H1 (cell line): ENCODE data around the gene EIF4EBP3. TPM values are rescaled to one million over a fixed set of nuclear protein-coding genes. Genes with fewer than 3 reads are reported as not detected.
A peak's percentile ranks its signal among the peaks of the same experiment; 100 is the strongest.

Source experiments
- CTCF ChIA-PET: fragments of 300-600 bp; sonication (Branson Sonifier 250); formaldehyde crosslinking; loops from one replicate; lab custom pipeline; 2021; ENCODE audit not compliant: partially characterized antibody; lab: Charles Lee
- POLR2A ChIA-PET: fragments of 300-600 bp; sonication (Branson Sonifier 250); formaldehyde crosslinking; loops from one replicate; lab custom pipeline; 2021; ENCODE audit warnings: inconsistent platforms; ENCODE audit not compliant: partially characterized antibody; lab: Charles Lee
- DNase-seq, 2 experiments: peaks; one replicate each; pipeline versions ENCODE4 v3.0.0 to v3.0.0-alpha.2; 2010 to 2022; ENCODE audit warnings: low spot score in 2 of 2, low read depth in 1 of 2, mixed read lengths in 1 of 2
- FAIRE-seq: peaks from 2 replicates; lab custom pipeline; 2011; peaks lifted over from hg19 to GRCh38; lab: Jason Lieb, UNC
- H2AFZ ChIP-seq: 2 replicates; pipeline ENCODE4 v1.8.1; 2012; ENCODE audit warnings: low read length, inconsistent platforms
- H2AK5ac ChIP-seq: 2 replicates; pipeline ENCODE4 v1.6.1; 2013; ENCODE audit warnings: low read depth, low read length
- H2BK120ac ChIP-seq: replicated peaks from 2 replicates; pipeline ENCODE3; 2013; ENCODE audit warnings: low read depth, low read length, inconsistent platforms
- H2BK12ac ChIP-seq: 2 replicates; pipeline ENCODE4 v1.6.1; 2013; ENCODE audit warnings: low read depth, low read length
- H2BK15ac ChIP-seq: 2 replicates; pipeline ENCODE4 v1.6.1; 2013; ENCODE audit warnings: low read length
- H2BK20ac ChIP-seq: 2 replicates; pipeline ENCODE4 v1.6.1; 2013; ENCODE audit warnings: low read length
- H2BK5ac ChIP-seq: 2 replicates; pipeline ENCODE4 v1.6.1; 2013; ENCODE audit warnings: low read depth, low read length
- H3K14ac ChIP-seq: 2 replicates; pipeline ENCODE4 v1.6.1; 2013; ENCODE audit warnings: inconsistent platforms; ENCODE audit not compliant: insufficient read length
- H3K18ac ChIP-seq: 2 replicates; pipeline ENCODE4 v1.6.1; 2013; ENCODE audit warnings: low read length; ENCODE audit errors: extremely low read depth
- H3K23ac ChIP-seq: 2 replicates; pipeline ENCODE4 v1.6.1; 2013; ENCODE audit warnings: inconsistent platforms; ENCODE audit not compliant: insufficient read length
- H3K23me2 ChIP-seq: 2 replicates; pipeline ENCODE4 v1.6.1; 2013; ENCODE audit warnings: low read depth, low read length
- H3K27ac ChIP-seq: 2 replicates; pipeline ENCODE4 v1.6.1; 2011; ENCODE audit warnings: low read depth, low read length, inconsistent platforms
- H3K27me3 ChIP-seq, 4 experiments: replicated peaks in 1 of 4; 1 replicate in 1 of 4; 2 replicates in 3 of 4; pipeline versions ENCODE4 v1.6.1 to v1.8.1; 2011 to 2013; ENCODE audit warnings: low read length in 3 of 4, mild to moderate bottlenecking in 3 of 4, inconsistent platforms in 2 of 4, mixed read lengths in 2 of 4, moderate library complexity in 1 of 4; ENCODE audit not compliant: control insufficient read depth in 3 of 4, insufficient read depth in 3 of 4; ENCODE audit errors: extremely low read depth in 1 of 4
- H3K36me3 ChIP-seq, 4 experiments: 2 replicates each; pipeline versions ENCODE4 v1.6.1 to v1.8.1; 2011 to 2013; ENCODE audit warnings: mild to moderate bottlenecking in 4 of 4, low read length in 3 of 4, moderate library complexity in 2 of 4, control low read depth in 1 of 4, inconsistent platforms in 1 of 4; ENCODE audit not compliant: insufficient read depth in 4 of 4, control insufficient read depth in 2 of 4
- H3K4ac ChIP-seq: replicated peaks from 2 replicates; pipeline ENCODE3; 2013; ENCODE audit warnings: low read length, low read depth, mixed read lengths, inconsistent platforms; ENCODE audit not compliant: insufficient read length
- H3K4me1 ChIP-seq, 4 experiments: replicated peaks in 1 of 4; 1 replicate in 1 of 4; 2 replicates in 3 of 4; pipeline versions ENCODE4 v1.6.1 to v1.8.1; 2011 to 2013; ENCODE audit warnings: low read length in 3 of 4, inconsistent platforms in 2 of 4, mixed read lengths in 1 of 4; ENCODE audit not compliant: insufficient read depth in 4 of 4, control insufficient read depth in 3 of 4
- H3K4me2 ChIP-seq, 2 experiments: 2 replicates each; pipeline versions ENCODE4 v1.6.1 to v1.8.1; 2011 to 2013; ENCODE audit warnings: low read depth in 2 of 2, low read length in 2 of 2, control low read depth in 1 of 2, inconsistent platforms in 1 of 2, mild to moderate bottlenecking in 1 of 2; ENCODE audit not compliant: insufficient read depth in 1 of 2
- H3K4me3 ChIP-seq, 4 experiments: fragments of 200-600, 300-600 bp in 1 of 4; sonication (generic), shearing (Covaris generic), sonication (Bioruptor Twin) in 1 of 4; 2 replicates each; pipeline versions ENCODE4 v1.5.1 to v1.8.1; 2011 to 2016; ENCODE audit warnings: low read length in 4 of 4, low read depth in 3 of 4, control low read depth in 2 of 4, inconsistent platforms in 2 of 4, mild to moderate bottlenecking in 2 of 4, mixed read lengths in 1 of 4, moderate library complexity in 1 of 4; ENCODE audit not compliant: insufficient read depth in 2 of 4; ENCODE audit errors: extremely low read depth in 1 of 4
- H3K56ac ChIP-seq: replicated peaks from 2 replicates; pipeline ENCODE3; 2013; ENCODE audit warnings: low read depth, mild to moderate bottlenecking, mixed read lengths, low read length, inconsistent platforms; ENCODE audit not compliant: insufficient read length
- H3K79me1 ChIP-seq: 2 replicates; pipeline ENCODE4 v1.6.1; 2013; ENCODE audit warnings: low read depth, low read length, control low read depth
- H3K79me2 ChIP-seq, 2 experiments: 2 replicates each; pipeline versions ENCODE4 v1.6.1 to v1.8.1; 2012 to 2013; ENCODE audit warnings: low read length in 2 of 2, mild to moderate bottlenecking in 2 of 2, inconsistent platforms in 1 of 2; ENCODE audit not compliant: insufficient read depth in 2 of 2, control insufficient read depth in 1 of 2
- H3K9ac ChIP-seq, 4 experiments: replicated peaks in 1 of 4; 1 replicate in 1 of 4; 2 replicates in 3 of 4; pipeline versions ENCODE4 v1.6.1 to v1.8.1; 2011 to 2013; ENCODE audit warnings: low read depth in 3 of 4, low read length in 3 of 4, control low read depth in 2 of 4, mild to moderate bottlenecking in 2 of 4, moderate library complexity in 2 of 4, inconsistent platforms in 1 of 4; ENCODE audit errors: extremely low read depth in 1 of 4
- H3K9me3 ChIP-seq, 2 experiments: 2 replicates each; pipeline versions ENCODE4 v1.6.1 to v1.8.1; 2012 to 2013; ENCODE audit warnings: mild to moderate bottlenecking in 2 of 2, moderate library complexity in 2 of 2, control low read depth in 1 of 2, inconsistent platforms in 1 of 2, low read depth in 1 of 2, low read length in 1 of 2, mixed read lengths in 1 of 2; ENCODE audit not compliant: insufficient read depth in 2 of 2
- H4K20me1 ChIP-seq, 2 experiments: replicated peaks in 1 of 2; 2 replicates each; pipeline versions ENCODE3 to v1.8.1; 2011 to 2013; ENCODE audit warnings: inconsistent platforms in 2 of 2, low read length in 2 of 2, mild to moderate bottlenecking in 1 of 2; ENCODE audit not compliant: insufficient read depth in 2 of 2, control insufficient read depth in 1 of 2
- H4K5ac ChIP-seq: 2 replicates; pipeline ENCODE4 v1.6.1; 2013; ENCODE audit warnings: low read length, low read depth, mixed read lengths, inconsistent platforms; ENCODE audit not compliant: insufficient read length
- H4K8ac ChIP-seq: 2 replicates; pipeline ENCODE4 v1.8.0; 2013; ENCODE audit warnings: mild to moderate bottlenecking, moderate library complexity, low read length, inconsistent platforms; ENCODE audit not compliant: insufficient read depth; ENCODE audit errors: extremely low read depth
- H4K91ac ChIP-seq: replicated peaks from 2 replicates; pipeline ENCODE3; 2013; ENCODE audit warnings: low read length, mixed read lengths, inconsistent platforms; ENCODE audit not compliant: insufficient read length
- GABPA ChIP-seq: IDR thresholded peaks from 2 replicates; pipeline ENCODE4 v1.6.1; 2011; ENCODE audit warnings: mild to moderate bottlenecking, low read length, moderate library complexity, borderline replicate concordance; ENCODE audit not compliant: insufficient read depth
- WGBS, 2 experiments: shearing (Covaris generic) in 1 of 2; methylation state at CpG; one replicate each; pipeline versions ENCODE4 v1.1.6 to v1.1.7; 2013 to 2015; ENCODE audit warnings: low lambda C conversion rate in 2 of 2, mixed read lengths in 2 of 2, inconsistent platforms in 1 of 2, low coverage in 1 of 2, missing lambda C conversion rate in 1 of 2; ENCODE audit not compliant: insufficient replicate concordance in 2 of 2, insufficient coverage in 1 of 2, insufficient read length in 1 of 2; ENCODE audit errors: extremely low coverage in 1 of 2, missing lambda C conversion rate in 1 of 2; 5-methylcytosine and 5-hydroxymethylcytosine counted together
- polyA plus RNA-seq, 7 experiments: library from polyadenylated mRNA; depleted of rRNA in 3 of 7; stranded (reverse) in 5 of 7; unstranded in 2 of 7; fragments of >200 nt in 5 of 7; fragments of 200-250 nt in 2 of 7; gene quantifications; 1 replicate in 5 of 7; 2 replicates in 1 of 7; 4 replicates in 1 of 7; pipeline versions ENCODE4 v1.2.1 to v1.2.3, GENCODE V29; 2011 to 2013; ENCODE audit warnings: missing spikeins in 2 of 7, mixed read lengths in 2 of 7
- total RNA-seq: library from RNA; stranded (reverse); fragmentation: NEBNext Ultra II Directional; extraction: Animal tissue kit (Norgen Biotek cat#: 25700); gene quantifications from 2 replicates; pipeline ENCODE4 v1.2.1, GENCODE V29; 2021
- TF ChIP-seq, protein P1 (sequence below), 3 experiments: IDR thresholded peaks; 1 replicate in 2 of 3; 2 replicates in 1 of 3; pipeline versions ENCODE4 v1.5.1 to v1.6.1; 2011; ENCODE audit warnings: low read length in 3 of 3, mild to moderate bottlenecking in 3 of 3, inconsistent platforms in 2 of 3, low read depth in 1 of 3, moderate library complexity in 1 of 3; ENCODE audit not compliant: insufficient read depth in 1 of 3; ENCODE audit errors: control extremely low read depth in 1 of 3

The EIF4EBP3 gene
- total and polyA plus RNA-seq, 2 of the 8 experiments (the other 6 are each of a cell fraction or from before 2014, with no cell fraction given) = 11.1 to 11.7 TPM

DNA sequence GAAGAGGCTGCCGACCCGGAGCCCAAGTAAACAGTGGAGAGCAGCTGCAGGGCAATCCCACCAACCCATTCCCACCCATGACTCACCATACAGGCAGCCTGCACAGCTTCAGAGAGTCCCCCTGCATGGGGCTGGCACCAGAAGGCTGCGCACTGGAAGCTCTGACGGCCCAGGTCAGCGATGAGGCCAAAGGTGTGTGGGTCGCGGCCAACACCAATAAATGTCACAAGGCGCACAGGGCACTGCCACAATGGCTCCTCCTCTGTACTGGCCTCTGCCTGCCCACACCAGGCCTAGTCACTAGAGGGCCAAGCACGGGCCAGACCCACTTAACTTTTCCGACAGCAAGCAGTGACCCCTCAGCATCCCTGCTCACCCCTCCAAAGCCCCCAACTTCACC, 12.8 kb downstream of the EIF4EBP3 start:
- H3K36me3 ChIP-seq = no peaks in the 10 kb centered on the region
- no peaks in the 10 kb centered on the region for H3K9me3 ChIP-seq
- H3K14ac ChIP-seq = no peak overlapping the region
- H2BK5ac ChIP-seq = no peak overlapping the region
- no peak overlapping the region for H4K5ac ChIP-seq
- H3K27me3 ChIP-seq = no peaks in the 10 kb centered on the region; a peak in 1 of 7 replicates
- H3K4me3 ChIP-seq = no peak overlapping the region
- WGBS, 2 experiments = 93% methylated on average over 10 of the region's 10 CpGs; no CpG with 5 or more reads in 1 of the 2 experiments
- H2AK5ac ChIP-seq = no peak overlapping the region
- H2BK120ac ChIP-seq = no peak overlapping the region
- H3K4me2 ChIP-seq = no peak overlapping the region
- H2BK15ac ChIP-seq = no peak overlapping the region
- no peak overlapping the region for H3K4ac ChIP-seq
- peaks cover 0 to 1% of the 10 kb centered on the region in 2 experiments for H4K20me1 ChIP-seq
- H3K23me2 ChIP-seq = peaks cover 18% of the 10 kb centered on the region
- H2BK20ac ChIP-seq = no peak overlapping the region
- no peak overlapping the region for H3K18ac ChIP-seq
- H3K27ac ChIP-seq = no peak overlapping the region
- peaks cover 4 to 11% (median 7%) of the 10 kb centered on the region in 4 experiments; a peak in 6 of 7 replicates for H3K4me1 ChIP-seq
- H3K56ac ChIP-seq = no peak overlapping the region
- H2AFZ ChIP-seq = no peak overlapping the region
- ChIA-PET POLR2A (interaction anchor here (10.8 kb wide), 1 partner anchor 14 kb away, joined by 191 read pairs; the partner anchor contains the start of gene EIF4EBP3), CTCF (interaction anchor here (0.6 to 3.7 kb wide), 3 partner anchors 12 to 150 kb away, joined by 4 to 19 read pairs (median 16); partner anchors contain the start of gene EIF4EBP3)
- FAIRE-seq (no peak), DNase-seq (no peak)
- H4K8ac ChIP-seq = no peak overlapping the region; the same call in 1 of the 2 replicates
- no peak for TF ChIP-seq GABPA
- TF ChIP-seq, protein P1, sequence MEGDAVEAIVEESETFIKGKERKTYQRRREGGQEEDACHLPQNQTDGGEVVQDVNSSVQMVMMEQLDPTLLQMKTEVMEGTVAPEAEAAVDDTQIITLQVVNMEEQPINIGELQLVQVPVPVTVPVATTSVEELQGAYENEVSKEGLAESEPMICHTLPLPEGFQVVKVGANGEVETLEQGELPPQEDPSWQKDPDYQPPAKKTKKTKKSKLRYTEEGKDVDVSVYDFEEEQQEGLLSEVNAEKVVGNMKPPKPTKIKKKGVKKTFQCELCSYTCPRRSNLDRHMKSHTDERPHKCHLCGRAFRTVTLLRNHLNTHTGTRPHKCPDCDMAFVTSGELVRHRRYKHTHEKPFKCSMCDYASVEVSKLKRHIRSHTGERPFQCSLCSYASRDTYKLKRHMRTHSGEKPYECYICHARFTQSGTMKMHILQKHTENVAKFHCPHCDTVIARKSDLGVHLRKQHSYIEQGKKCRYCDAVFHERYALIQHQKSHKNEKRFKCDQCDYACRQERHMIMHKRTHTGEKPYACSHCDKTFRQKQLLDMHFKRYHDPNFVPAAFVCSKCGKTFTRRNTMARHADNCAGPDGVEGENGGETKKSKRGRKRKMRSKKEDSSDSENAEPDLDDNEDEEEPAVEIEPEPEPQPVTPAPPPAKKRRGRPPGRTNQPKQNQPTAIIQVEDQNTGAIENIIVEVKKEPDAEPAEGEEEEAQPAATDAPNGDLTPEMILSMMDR (IDR thresholded peaks at IDR 0.05; ENCODE audit: control extremely low read depth in 1 of 3, insufficient read depth in 1 of 3, low read depth in 1 of 3, low read length in 3 of 3) = peak in 1 of 3 experiments; percentile 11; a peak in 1 of 4 replicates
- H4K91ac ChIP-seq = no peak overlapping the region
- peaks cover 10 to 24% of the 10 kb centered on the region in 2 experiments; a peak in 3 of 4 replicates for H3K79me2 ChIP-seq
- peaks cover 9% of the 10 kb centered on the region for H3K79me1 ChIP-seq
- no peak overlapping the region for H3K23ac ChIP-seq
- no peak overlapping the region for H3K9ac ChIP-seq
- no peak overlapping the region for H2BK12ac ChIP-seq
